ENCODE data around the gene SLC5A8. TPM values are rescaled to one million over a fixed set of nuclear protein-coding genes. Genes with fewer than 3 reads are reported as not detected.

Gene SLC5A8, protein sequence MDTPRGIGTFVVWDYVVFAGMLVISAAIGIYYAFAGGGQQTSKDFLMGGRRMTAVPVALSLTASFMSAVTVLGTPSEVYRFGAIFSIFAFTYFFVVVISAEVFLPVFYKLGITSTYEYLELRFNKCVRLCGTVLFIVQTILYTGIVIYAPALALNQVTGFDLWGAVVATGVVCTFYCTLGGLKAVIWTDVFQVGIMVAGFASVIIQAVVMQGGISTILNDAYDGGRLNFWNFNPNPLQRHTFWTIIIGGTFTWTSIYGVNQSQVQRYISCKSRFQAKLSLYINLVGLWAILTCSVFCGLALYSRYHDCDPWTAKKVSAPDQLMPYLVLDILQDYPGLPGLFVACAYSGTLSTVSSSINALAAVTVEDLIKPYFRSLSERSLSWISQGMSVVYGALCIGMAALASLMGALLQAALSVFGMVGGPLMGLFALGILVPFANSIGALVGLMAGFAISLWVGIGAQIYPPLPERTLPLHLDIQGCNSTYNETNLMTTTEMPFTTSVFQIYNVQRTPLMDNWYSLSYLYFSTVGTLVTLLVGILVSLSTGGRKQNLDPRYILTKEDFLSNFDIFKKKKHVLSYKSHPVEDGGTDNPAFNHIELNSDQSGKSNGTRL
- total RNA-seq = under 1 TPM in 2 of 3 donors, not detected in 1; 0.07 to 0.49 TPM
- long read RNA-seq, donor 1, full-length matches to known transcripts = 1 of 1 reads
- long read RNA-seq, donor 1, partial matches to known transcripts = 0 of 1 reads
- long read RNA-seq, donor 1, other reads (novel, unspliced or antisense) = 0 of 1 reads
- long read RNA-seq, donor 2 = 0 reads

DNA sequence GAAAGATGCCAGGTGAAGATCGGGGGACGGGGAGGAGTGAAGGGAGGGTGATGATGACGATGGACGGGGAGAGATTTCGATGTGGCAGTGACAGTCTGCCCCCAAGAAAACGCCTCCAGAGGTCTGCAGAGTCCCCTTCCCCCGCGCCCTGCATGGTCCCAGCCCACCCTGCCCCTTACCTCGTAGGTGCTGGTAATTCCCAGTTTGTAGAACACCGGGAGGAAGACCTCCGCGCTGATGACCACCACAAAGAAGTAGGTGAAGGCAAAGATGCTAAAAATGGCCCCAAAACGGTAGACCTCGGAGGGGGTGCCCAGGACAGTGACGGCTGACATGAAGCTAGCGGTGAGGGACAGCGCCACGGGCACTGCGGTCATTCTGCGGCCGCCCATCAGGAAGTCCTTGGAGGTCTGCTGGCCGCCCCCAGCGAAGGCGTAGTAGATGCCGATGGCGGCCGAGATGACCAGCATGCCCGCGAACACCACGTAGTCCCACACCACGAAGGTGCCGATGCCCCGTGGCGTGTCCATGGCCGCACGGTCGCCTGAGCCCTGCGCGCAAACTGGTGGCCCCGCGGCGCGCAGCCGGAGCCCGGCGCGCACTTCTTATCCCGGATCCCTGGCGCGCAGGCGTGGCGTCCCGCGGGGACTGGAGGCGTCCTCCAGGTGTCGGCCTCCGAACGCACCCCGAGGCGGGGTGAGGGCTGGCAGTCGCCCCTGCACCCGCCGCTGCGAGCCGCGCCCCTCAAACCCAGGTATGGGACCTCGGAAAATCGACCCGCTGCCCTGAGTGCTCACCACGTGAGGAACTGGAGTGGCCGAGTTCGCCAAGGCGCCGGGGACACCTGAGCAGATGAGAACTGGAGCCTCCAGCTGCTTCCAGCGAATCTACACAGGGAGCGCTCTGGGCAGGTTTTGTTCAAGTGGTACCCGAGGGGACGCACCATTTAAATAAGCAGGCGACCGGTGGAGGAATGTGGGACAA, at the start of gene SLC5A8:
Gene SLC5A8, minus strand, starts transcription at position 920 of the 984 bp plus-strand sequence. Its CDS starts 390 bp downstream, at position 530.
- no peaks in the 10 kb centered on the region for H3K9me3 ChIP-seq
- TF ChIP-seq, protein P1, sequence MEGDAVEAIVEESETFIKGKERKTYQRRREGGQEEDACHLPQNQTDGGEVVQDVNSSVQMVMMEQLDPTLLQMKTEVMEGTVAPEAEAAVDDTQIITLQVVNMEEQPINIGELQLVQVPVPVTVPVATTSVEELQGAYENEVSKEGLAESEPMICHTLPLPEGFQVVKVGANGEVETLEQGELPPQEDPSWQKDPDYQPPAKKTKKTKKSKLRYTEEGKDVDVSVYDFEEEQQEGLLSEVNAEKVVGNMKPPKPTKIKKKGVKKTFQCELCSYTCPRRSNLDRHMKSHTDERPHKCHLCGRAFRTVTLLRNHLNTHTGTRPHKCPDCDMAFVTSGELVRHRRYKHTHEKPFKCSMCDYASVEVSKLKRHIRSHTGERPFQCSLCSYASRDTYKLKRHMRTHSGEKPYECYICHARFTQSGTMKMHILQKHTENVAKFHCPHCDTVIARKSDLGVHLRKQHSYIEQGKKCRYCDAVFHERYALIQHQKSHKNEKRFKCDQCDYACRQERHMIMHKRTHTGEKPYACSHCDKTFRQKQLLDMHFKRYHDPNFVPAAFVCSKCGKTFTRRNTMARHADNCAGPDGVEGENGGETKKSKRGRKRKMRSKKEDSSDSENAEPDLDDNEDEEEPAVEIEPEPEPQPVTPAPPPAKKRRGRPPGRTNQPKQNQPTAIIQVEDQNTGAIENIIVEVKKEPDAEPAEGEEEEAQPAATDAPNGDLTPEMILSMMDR (IDR thresholded peaks at IDR 0.05) = no peak
- no peaks in the 10 kb centered on the region for H3K4me1 ChIP-seq (ENCODE audit: low read depth)
- H3K36me3 ChIP-seq (ENCODE audit: low read depth) = no peaks in the 10 kb centered on the region
- ATAC-seq = peak; percentile 54
- H3K4me3 ChIP-seq = no peak within 1 kb of the TSS
- peak in 2 of 3 donors; percentile 23 to 49 for DNase-seq
- intact Hi-C loops (cut with DNase I, micrococcal nuclease) = no loop called here

DNA sequence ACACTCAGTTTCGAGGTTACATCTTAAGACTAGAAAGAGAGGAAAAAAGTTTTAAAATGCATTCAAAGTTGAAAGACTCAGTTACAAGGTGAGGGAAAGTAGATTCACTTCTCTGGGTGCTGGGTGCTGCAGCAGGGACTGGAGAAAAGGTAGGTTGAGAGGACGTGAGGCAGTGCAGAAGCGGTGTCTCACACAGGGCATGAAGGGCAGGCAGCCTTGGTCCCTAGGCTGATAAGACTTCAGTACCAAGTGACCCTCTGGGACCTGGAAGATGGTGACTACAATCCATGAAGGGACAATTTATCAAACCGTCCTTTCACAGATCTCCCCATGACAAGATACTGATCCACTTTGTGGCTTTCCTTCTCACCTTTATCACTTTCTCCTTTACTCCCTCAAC, 47.3 kb upstream of the SLC5A8 start:
- TF ChIP-seq, protein P1 (IDR thresholded peaks at IDR 0.05) = no peak

DNA sequence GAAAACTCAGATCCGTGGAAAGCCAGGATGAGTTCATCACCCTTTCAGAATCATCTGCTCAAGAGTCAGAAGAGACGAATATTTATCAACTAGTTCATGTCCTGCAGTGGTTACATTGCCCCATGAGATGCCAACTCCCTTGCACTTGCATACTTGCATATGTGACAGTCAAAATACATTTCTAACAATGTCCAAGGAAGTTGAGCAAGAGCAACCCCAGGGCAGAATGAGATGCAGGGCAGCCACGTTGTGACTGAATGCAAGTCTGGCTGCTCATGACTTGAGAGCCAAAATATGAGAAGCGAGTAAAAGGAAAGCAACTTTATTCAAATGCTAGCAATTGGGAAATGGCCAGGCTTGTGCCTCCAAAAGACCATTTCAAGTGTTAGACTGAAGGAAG, 46.2 kb upstream of the SLC5A8 start:
- Histone ChIP-seq H3K4me3 (no peak overlapping the region), H3K4me1 (ENCODE audit: low read depth) (no peaks in the 10 kb centered on the region), H3K36me3 (ENCODE audit: low read depth) (no peaks in the 10 kb centered on the region), H3K9me3 (no peaks in the 10 kb centered on the region)
- no peak for ATAC-seq
- intact Hi-C loops (cut with DNase I, micrococcal nuclease) = no loop called here
- TF ChIP-seq, protein P1 (IDR thresholded peaks at IDR 0.05) = no peak
- no peak for DNase-seq

More for the DNA sequence above, 47.3 kb upstream of the SLC5A8 start:
- Histone ChIP-seq H3K4me1 (ENCODE audit: low read depth) (no peaks in the 10 kb centered on the region), H3K36me3 (ENCODE audit: low read depth) (no peaks in the 10 kb centered on the region), H3K4me3 (no peak overlapping the region), H3K9me3 (no peaks in the 10 kb centered on the region)
- intact Hi-C loops (cut with DNase I, micrococcal nuclease) = no loop called here
- DNase-seq = no peak
- no peak for ATAC-seq

DNA sequence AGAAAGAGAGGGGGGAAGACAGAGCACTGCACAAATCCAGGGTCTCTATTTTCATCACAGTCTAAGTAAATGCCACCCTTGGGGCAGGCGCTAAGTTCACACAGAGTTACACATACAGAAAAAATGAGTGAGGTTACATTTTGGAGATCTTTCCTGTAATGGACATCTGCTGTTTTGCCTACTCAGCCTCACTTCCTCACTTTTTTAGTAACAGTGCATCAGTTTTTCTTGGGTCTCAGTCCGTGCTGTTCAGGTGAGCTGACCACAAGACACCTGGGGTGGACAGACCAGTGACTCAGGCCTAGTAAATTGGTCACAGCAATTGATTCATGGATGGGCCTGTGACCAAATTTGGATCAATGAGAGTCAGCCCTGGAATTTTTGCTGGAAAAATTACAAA, 33.6 kb upstream of the SLC5A8 start:
- H3K4me3 ChIP-seq = no peak overlapping the region

More for the DNA sequence above, 33.6 kb upstream of the SLC5A8 start:
- H3K9me3 ChIP-seq = no peaks in the 10 kb centered on the region
- H3K36me3 ChIP-seq (ENCODE audit: low read depth) = no peaks in the 10 kb centered on the region
- TF ChIP-seq, protein P1 (IDR thresholded peaks at IDR 0.05) = no peak
- ATAC-seq = no peak
- intact Hi-C loops (cut with DNase I, micrococcal nuclease) = no loop called here
- no peaks in the 10 kb centered on the region for H3K4me1 ChIP-seq (ENCODE audit: low read depth)
- DNase-seq = no peak

Measured in mucosa of descending colon (tissue), 3 donors.